ENCODE data around the gene LRRC1.

DNA sequence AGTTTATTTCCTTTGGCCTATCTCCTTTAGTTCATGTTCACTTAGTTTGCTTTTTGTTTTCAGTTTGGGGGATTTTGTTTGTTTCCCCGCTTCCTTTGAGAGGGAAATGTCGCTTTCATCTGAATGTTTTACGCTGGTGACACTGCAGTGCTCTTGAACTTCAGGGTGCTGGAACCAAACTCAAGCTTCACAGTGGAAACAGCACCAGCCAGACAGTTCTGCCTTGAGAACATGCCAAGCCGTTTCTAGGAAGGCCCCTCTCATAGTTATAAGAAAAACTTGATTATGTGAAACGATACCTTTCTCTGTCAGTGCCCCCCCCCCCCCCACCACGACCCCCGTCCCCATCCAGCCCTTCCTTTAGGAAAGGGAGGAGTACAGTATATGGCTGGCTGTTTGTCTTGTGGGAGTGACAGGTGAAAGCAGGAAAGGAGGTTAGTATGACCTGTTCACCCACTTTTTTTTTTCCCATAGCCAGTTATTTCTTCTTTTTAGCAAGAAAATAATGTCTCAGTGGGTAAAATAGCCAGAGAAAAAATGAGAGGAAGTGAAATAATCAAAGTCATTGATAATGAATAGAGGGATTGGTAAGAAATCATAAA is 130.1 kb downstream of the LRRC1 start:
- TF ChIP-seq POLR2AphosphoS5 (IDR thresholded peaks at IDR 0.05) (no peak), EP300 (IDR thresholded peaks at IDR 0.05; ENCODE audit: low read depth) (no peak)
